T-helper 1 cell treated with Interleukin-12 subunit alpha and Interleukin-12 subunit beta and Interleukin-4 antibody, amounts not matched to agents 30 ng/mL and 1 ng/mL, for 36 hours (primary cell): Measurements from ENCODE around the gene KCNJ3. TPM values are rescaled to one million over a fixed set of nuclear protein-coding genes. Genes with fewer than 3 reads are reported as not detected.

ENCODE experiments used
- intact Hi-C: fragments of 100-400 bp; cut with micrococcal nuclease; formaldehyde crosslinking; loops from one replicate; pipeline ENCODE4 v1.15.1; 2024
- total RNA-seq: library from RNA; stranded (reverse); gene quantifications from 2 replicates; pipeline ENCODE4 v1.2.3, GENCODE V29; 2022

Gene KCNJ3
- total RNA-seq, 1 donor from 2014 or later: not detected

DNA sequence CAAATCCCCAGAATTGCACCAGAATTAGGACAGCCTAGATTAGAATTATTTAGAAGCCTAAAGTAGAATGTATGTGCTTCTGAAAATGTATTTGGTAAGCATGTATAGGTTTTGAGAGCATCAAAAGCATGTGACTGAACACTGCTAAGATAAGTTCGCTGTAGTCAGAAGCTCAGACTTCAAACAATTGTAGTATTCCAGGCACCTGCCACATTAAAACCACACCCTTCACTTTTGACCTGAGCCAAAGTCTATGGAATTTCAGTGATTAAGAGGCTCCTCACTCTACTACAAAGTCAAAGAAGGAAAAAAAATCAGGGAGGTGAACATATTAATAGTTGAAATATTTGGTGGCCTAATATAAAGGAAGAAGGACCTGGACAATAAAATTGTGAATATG is 8.2 kb downstream of the KCNJ3 start:
- intact Hi-C loops: no loop called here

- intact Hi-C loops: no loop called here
Observed at GRCh38 chr2:154707994-154708575, 9.6 kb downstream of the KCNJ3 start.

- intact Hi-C loops: no loop called here
Observed at GRCh38 chr2:154709215-154709614, 10.7 kb downstream of the KCNJ3 start.

GRCh38 chr2:154710078-154710477 is 11.6 kb downstream of the KCNJ3 start:
- intact Hi-C loops: no loop called here

GRCh38 chr2:154710685-154711084 is 12.2 kb downstream of the KCNJ3 start:
- intact Hi-C loops: no loop called here

- intact Hi-C loops: no loop called here
Observed at GRCh38 chr2:154713675-154714074, 15.2 kb downstream of the KCNJ3 start.

GRCh38 chr2:154720651-154721050 is 22.2 kb downstream of the KCNJ3 start:
- intact Hi-C loops: no loop called here

DNA sequence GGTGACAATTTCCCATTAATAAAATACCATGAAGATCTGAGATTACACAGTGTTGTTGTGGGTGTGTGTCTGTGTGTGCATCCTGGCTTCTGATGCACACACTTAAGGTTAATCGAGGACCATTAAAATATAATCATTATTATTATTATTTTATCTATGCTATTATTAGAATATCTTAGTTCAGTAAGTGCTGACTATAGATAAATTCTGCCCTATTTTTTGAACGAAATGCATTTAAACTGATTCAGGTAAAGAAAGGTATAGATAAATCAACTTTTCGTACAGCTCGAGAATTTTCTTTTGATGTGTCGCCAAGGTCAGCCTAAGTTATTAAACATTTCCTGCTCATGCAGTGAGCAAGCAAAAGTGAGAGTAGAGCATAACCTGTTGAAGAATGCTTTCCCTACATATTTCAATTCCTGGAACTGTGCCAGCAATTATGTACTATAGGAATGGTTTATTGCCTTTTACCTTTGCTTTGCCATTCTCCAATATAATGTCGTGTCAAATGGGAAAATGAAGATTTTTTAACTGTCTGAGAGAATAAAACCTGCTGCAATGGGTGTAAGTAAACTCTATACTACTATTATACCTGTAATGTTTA is 25.8 kb downstream of the KCNJ3 start:
- intact Hi-C loops: no loop called here

DNA sequence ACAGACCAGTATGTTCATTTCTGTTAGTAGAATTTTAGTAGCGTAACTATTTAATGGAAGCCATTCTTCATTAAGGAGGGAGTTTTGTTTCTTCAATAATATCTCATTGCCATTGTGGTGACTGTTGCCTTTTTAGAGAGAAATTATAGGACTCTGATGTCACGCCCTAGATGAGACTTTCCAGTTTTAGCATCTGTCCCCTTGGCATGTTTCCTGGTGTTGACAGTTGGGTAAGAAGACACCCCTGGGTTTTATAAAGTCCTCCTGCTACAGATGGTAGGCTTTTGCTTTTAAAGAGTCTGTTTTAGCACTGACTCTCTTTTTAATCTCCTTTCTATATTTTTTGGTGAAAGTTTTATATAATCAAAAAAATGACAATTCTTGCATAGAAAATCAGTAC is 41.9 kb downstream of the KCNJ3 start:
- intact Hi-C loops: no loop called here

- intact Hi-C loops: no loop called here
Observed at GRCh38 chr2:154758871-154759270, 60.4 kb downstream of the KCNJ3 start.

DNA sequence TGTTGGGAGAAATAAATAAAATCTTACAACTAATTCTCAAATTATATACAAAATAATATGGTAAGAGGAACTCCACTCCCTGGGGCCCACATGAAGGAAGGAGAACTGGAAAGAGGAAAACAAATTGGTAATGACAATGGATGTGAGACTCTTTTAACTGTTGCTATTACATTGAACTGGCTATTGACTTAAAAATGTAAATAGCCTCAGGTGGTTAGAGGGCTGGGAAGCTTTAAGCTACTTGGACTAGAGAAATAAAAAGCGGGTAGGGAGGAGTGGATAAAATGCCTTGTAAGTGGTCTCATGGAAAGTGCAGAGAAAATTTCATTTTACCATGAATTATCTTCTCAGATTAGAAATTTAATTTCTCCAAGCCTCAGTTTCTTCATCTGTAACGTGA is 64.1 kb downstream of the KCNJ3 start:
- intact Hi-C loops: no loop called here

DNA sequence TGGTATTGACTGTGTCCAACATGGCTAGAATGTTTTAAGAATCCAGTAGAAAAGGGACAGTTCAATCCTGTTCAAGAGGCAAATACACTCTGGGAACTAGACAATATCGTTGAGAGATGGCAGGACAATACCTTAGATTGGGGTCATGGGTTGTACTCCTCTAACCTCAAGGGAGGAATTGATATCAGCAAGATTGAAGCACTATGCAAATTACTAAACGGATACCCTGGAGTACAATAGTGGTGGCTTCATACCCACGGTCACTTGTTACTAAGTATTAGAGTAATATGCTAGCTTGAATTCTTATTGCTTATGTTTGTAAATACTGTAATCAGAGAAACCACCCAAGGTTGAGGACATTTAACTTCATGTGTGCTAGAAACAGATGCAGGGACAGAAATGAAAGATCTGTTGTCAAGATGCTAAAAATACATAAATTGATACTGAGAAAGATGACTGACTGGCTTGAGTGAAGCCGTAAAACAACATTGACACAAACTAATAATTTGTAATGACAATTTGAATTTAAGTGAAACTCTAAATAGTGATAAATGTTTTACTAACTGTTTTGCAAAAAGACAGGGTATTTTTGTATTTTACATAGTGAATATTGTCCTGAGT is 73.3 kb downstream of the KCNJ3 start:
- intact Hi-C loops: no loop called here

DNA sequence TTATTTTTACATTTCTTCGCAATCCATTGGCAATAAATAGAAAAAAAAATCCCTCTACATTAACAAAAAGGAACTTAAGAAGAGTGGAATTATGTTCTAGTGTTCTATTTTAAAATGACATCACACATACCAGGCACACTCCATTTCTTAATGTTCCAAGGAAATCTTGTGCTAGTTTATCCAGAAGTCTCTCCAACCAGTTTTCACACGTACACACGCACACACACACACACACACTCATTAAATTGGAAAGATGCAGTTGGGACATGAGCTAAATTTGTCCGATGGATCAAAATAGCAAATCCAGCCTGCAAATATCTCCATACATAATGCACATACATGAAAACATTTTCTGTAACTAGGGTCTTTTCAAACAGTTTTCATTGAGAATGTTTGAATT is 78.3 kb downstream of the KCNJ3 start:
- intact Hi-C loops: no loop called here

DNA sequence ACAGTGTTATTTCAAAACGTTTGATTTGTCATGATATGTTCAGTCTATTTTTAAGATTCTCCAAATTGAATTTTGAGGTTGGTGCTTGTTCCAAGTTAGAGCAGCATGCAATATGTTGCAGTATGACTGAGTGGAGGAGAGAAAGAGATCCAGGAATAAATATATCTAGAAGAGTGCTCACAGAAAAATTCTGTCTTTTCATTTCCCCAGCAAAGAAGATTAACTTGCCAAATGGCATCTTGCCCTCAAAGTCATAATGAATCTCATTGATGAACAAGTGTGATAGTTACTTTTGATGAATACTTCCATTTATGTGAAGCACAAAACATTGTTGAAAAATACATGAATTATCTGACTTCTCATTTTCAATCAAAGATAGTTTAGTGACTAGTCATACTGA is 95.9 kb downstream of the KCNJ3 start:
- intact Hi-C loops: no loop called here

- intact Hi-C loops: no loop called here
Observed at GRCh38 chr2:154795651-154796050, 97.2 kb downstream of the KCNJ3 start.

DNA sequence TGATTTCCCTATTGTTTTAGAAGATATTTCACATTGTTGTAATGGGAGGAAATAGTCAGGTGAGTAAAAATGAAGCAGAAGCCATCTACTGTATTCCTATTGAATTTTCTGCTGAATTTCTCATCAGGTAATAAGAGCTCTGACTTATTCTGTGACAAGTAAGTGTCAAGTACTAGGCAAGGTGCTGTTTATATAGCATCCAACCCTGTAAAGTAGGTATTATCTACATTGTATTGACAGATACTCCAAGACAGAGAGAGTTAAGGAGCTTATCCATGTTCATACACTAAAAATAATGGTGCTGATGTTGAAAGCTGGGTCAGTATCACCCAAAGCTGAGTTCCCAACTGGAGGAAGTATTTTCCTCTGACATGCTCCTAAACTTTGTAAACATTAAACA is 106.0 kb downstream of the KCNJ3 start:
- intact Hi-C loops: no loop called here

DNA sequence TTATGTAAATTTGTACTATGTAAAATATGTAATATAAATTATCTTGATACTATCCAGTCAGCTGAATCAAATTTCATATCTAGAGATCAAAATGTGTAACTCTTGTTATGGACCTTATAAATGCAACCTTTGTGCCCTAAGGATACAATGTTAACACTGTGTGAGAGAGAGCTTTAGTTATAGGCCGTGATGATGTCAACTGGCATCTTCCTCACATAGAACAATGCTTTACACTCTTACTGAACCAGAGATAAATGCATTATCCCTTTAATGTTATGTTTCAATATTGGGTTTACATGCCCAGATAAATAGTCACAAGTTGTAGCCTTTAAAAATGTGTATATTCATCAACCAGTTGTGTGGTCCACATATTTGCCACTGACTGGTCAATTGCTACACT is 115.1 kb downstream of the KCNJ3 start:
- intact Hi-C loops: no loop called here

GRCh38 chr2:154814856-154815255 is 116.4 kb downstream of the KCNJ3 start:
- intact Hi-C loops: no loop called here

DNA sequence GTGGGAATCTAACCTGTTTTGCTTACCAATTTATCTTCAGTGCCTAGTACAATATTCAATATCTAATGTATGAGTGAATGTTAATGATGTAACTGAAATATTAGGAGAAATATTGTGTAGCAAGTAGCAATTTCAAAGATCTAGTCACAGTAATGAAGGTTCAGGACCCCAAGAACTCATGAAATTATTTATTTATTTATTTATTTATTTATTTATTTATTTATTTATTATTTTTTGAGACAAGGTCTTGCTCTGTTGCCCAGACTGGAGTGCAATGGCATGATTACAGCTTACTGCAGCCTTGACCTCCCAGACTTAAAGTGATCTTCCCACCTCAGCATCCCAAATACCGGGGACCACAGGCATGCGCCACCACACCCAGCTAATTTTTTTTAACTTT is 126.9 kb downstream of the KCNJ3 start:
- intact Hi-C loops: no loop called here

GRCh38 chr2:154826827-154827226 is 128.3 kb downstream of the KCNJ3 start:
- intact Hi-C loops: no loop called here

DNA sequence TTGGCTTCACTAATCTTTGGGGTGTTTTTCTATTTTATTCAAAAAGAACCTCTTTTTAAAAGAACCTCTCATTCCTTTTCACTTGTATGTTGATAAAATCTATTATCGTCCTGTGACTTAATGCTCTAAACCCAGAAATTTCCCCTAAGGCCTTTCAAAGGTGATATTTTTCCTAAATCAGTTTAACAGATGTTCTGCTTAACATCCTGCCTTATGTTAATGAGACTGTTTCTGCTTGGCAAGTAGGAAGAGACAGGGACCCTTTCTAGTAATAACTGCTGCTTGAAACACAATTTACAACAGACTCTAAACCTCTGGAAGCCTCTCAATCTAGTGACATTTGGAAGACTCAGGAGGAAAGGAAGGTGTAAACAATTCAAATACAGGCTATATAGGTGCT is 128.8 kb downstream of the KCNJ3 start:
- intact Hi-C loops: no loop called here

GRCh38 chr2:154832711-154833110 is 134.2 kb downstream of the KCNJ3 start:
- intact Hi-C loops: no loop called here

GRCh38 chr2:154836632-154837031 is 138.1 kb downstream of the KCNJ3 start:
- intact Hi-C loops: no loop called here
